Measurements from ENCODE around the gene XPC.

Gene XPC

DNA sequence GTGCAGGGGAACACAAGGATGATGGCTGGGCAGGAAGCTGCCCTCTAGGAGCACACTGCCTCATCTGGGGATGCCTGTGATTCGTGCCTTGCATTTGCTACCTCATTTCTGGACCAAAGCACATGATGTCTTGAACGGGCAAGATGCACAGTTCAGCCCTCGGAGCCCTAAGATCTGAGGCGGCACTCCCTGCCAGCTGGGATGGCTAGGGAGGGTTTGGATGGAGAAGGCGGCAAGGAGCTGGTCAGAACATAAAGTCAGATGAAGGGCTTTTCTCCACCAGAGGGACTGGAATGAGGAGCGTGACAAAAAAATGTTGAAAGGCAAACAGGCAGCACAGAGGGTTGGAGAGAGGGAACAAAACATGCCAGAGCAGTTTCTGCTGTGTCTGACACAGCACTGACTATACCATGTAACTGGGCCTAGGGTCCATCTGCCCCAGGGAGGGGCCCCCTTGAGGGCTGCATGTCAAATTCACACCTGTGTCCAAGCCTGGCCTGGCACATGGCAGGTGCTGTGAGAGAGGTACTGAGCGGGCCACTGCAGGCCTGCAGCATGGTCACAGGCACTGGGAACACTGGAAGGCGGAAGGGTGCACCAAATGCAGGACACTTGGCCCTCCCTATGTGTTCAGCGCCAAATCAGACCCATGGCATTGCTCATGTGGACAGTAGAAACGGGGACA is 31.9 kb downstream of the XPC start:
- DNase-seq: no peak

DNA sequence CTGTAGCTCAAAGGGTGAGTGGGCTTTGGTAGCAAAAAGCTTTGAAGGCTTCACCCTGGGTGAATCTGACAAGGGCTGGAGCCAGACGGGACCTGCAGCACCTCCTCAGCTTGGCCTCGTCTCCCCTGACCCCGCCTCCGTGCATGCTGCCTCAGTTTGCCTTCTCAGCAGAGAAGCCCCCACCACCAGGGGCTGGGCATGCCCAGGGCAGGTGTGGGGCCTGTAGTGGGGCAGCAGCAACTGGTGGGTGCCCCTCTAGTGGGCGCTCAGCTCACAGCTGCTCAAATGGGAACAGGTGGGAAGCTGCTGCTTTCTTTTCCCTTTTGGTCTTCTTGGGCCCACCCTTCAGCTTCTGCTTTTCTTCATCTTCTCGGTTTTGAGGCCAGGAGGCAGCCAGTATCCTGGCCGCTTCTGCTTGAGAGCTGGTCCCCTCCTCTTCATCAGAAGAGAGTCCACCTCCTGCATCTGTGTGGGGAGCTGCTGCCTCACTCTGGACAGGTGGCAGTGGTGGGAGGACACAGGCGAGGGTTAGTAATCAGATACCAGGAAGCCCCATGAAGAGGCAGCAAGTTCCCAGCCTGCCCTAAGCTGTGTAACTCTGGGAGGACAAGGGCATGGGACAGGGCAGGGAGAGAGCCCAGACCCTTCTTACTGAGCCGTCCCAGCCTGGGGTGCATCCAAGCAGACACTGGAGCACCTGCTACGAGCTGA is 32.6 kb downstream of the XPC start:
- no peak for DNase-seq

DNA sequence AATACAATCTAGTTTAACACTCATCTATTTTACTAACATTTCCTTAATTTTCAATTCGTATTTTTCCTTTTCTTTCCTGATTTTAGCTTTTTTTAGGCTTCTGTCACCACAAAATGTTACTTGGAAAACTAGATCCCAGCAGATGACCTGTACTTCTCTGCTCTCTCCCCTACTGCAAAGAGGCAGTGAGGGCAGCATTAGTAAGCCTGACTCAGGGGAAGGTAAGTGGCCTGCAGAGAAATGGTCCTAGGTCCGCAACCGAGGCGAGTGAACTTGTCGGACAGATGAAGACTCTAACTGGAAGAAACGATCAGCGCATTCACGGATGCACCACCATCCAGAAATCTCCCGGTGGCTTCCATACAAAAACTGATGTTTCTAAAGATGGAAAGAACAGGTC is 33.2 kb downstream of the XPC start:
- no peak for DNase-seq

DNA sequence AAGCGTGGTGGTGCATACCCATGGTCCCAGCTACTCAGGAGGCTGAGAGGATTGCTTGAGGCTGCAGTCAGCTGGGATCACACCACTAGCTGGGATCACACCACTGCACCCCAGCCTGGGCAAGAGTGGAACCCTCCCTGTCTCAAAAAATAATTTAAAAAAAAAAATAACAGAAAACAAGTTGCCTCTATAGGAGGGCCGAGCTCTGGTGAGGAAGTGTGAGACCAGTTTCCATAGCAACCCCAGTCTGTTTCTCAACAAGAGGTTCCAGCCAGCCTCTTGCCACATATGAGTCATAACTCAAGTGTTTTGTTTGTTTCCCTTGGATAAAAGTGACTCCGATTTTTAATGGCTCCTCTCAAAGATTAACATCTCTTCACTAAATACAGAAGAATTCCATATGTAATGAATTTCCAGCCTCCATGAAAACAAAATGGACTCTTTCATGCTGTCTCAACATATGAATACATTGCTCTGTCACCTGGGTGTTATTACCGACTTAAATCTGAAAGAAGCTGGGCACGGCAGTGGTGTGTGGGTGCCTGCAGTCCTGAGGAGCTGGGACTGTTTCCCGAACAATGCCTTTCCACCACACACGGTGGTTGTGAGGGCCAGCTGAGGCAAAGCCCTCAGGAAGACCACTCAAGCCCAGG is 33.9 kb downstream of the XPC start:
- DNase-seq: peak; percentile 96

DNA sequence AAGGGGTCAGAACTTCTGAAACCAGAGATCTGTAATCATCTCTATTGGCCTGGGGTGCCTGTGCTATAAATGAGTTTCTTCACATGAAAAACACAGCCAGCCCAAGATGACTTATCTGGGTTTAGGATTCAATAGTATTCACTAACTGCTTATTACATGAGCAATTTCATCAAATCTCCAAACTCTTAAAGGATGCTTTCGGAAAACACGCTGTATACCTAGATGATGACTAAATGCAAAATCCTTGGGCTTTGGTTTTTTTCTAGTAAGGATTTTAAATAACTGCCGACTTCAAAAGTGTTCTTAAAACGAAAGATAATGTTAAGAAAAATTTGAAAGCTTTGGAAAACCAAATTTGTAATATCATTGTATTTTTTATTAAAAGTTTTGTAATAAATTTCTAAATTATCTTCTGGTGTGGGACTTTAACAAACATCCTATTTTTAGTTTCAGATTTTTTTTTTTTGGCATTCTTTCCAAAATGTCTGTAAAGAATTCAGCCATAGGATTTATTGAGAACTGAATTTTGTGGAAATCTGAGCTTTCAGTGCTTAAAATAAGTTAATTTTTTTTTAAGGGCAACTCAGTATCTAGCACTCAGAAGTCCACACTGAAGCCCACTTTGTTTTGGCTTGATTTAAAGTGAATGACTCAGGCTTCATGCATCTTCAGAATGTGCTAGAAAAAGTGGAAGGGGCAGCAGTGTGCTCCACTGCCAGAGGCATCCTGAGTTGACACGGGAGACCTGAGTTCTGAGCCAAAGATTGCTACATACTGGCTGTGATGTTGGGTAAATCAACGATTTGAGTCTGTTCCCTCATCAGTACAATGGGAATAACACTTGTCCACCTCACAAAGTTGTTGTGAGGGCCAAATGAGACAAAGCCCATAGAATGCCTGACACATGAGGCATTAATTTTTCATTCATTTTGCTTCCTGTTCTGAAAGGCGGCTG is 34.9 kb downstream of the XPC start:
- no peak for DNase-seq

DNA sequence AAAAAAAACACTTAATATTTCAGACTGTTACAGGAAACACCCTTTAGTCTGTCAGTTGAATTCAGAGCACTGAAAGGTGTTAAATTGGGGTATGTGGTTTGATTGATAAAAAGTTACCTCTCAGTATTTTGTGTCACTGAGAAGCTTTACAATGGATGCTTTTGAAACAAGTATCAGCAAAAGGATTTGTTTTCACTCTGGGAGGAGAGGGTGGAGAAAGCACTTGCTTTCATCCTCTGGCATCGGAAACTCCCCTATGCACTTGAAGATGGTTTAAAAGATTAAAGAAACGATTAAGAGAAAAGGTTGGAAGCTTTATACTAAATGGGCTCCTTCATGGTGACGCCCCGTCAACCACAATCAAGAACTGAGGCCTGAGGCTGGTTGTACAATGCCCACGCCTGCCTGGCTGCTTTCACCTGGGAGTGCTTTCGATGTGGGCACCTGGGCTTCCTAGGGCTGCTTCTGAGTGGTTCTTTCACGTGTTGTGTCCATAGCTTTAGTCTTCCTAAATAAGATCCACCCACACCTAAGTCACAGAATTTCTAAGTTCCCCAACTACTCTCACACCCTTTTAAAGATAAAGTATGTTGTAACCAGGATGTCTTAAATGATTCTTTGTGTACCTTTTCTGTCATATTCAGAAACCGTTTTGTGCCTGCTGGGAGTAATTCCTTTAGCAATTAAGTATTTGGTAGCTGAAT is 35.7 kb downstream of the XPC start:
- DNase-seq: no peak

DNA sequence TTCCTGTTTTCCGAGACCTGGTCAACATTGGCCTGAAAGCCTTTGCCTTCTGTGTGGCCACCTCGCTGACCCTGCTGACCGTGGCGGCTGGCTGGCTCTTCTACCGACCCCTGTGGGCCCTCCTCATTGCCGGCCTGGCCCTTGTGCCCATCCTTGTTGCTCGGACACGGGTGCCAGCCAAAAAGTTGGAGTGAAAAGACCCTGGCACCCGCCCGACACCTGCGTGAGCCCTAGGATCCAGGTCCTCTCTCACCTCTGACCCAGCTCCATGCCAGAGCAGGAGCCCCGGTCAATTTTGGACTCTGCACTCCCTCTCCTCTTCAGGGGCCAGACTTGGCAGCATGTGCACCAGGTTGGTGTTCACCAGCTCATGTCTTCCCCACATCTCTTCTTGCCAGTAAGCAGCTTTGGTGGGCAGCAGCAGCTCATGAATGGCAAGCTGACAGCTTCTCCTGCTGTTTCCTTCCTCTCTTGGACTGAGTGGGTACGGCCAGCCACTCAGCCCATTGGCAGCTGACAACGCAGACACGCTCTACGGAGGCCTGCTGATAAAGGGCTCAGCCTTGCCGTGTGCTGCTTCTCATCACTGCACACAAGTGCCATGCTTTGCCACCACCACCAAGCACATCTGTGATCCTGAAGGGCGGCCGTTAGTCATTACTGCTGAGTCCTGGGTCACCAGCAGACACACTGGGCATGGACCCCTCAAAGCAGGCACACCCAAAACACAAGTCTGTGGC is 36.6 kb downstream of the XPC start:
- no peak for DNase-seq

DNA sequence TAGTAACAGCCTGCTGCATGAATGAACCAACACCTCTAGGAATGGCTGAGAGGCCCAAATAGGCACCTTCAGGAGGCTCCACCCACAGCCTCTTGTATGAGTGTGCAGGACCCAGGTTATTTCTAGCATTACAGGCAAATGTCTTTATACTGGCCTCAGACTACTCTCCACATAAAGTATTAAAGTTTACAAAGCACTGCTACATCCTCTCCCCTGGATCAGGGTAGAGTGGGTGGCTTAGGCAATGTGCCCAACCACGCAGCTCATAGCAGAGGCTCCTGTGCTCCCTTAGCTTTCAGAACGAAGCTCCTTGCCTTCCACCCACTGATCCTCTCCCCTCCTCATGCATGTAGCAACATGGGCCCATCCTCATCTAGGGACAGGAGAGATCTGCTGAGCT is 37.3 kb downstream of the XPC start:
- no peak for DNase-seq

DNA sequence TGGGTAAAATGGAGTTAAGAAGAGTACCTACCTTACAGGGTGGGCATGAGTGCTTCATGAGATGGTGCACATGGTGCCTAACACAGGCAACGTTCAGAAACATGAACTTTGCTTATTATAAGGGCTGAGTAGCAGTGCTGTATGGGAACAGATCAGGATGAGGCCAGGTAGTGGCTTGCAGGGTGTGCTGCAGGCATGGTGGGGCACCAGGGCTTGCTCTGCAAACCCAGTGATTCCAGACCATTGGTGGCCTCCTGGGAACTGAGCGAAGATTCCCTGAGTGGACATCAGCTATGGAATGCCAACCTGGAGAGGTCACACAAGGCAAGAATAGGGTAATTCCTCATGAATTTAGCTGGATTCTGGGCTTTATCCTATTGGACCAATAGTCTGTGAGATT is 37.7 kb downstream of the XPC start:
- no peak for DNase-seq

DNA sequence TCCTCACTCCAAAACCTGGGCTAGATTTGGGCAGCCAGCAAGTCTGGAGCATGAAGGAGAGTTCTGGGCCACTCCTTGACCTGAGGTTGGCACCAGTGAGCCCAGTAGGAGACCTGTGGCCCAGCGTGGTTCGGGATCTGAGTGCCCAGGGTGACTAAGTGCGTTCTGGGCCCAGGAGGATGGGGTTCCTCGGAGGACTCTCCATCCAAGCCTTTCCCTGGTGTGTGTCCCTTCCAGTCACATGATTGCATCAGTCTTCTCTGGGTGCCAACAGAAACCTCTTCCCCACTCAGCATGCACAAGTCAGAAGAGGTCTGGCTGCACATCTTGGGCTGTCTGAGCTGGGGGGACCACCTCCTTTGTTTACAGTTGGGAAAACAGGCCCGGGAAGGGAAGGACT is 38.6 kb downstream of the XPC start:
- no peak for DNase-seq

DNA sequence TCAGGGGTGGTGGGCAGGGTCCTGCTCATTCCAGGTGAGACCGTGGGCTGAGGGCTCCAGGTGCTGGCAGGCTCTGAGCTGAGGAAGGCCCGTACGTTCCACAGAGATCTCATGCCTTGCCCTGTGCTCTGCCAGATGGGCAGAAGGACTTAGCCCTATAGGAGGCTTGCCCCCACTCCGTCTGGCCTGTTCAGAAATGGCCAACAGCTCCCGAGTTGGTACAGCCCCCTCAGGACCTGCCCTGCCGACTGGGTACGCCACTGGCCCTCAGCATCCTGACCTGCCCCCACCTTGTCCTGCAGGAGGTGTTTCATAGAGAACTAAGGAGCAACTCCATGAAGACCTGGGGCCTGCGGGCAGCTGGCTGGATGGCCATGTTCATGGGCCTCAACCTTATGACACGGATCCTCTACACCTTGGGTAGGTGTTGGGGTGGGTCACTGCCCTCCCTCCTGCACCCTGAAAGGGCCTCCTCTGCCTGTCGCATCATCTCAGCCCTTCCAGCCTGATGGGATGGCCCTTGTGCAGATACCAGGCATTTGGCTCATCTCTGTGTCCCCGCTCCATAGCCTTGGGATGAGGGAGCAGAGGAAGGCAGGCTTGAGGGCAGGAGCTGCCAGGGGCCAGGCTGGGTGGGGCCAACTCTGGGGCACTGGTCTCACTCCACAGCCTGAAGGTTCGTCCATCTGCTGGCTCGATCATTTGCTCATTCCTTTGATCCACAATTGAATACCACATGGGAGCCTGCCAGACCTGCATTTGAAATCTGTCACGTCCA is 39.3 kb downstream of the XPC start:
- no peak for DNase-seq

DNA sequence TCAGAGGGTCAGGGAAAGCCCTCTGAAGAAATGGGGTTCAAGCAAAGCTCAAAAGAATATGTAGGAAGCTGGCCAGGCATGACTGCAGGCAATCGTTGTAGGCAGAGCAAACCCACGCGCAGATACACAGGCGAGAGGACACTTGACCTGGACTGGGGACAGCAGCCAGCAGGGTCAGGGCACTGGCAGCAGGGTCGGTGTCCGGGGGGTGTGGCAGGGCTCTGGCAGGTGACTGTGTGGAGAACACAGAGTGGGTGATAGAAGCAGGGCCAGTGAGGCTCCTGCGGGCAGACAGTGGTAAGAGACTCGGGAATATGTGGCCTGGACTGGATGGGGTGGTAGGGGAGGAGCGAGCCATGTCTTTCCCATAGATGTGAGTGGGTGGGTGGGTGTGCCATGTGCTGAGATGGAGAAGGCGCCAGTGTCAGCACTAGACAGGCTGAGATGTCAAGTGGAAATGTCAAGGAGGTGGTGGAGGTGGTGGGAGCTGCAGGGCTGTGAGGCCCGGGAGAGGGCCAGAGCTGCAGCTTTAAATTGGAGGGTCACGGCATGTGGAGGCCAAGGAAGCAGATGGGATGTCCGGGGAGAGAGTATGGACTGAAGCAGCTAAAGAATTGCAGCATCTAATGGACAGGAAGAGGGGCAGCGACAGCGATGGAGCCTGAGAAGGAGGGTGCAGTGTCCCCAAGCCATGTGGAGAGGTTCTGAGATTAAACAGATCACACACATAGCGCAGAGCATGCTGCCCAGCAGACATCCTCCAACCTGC is 40.1 kb downstream of the XPC start:
- no peak for DNase-seq

DNA sequence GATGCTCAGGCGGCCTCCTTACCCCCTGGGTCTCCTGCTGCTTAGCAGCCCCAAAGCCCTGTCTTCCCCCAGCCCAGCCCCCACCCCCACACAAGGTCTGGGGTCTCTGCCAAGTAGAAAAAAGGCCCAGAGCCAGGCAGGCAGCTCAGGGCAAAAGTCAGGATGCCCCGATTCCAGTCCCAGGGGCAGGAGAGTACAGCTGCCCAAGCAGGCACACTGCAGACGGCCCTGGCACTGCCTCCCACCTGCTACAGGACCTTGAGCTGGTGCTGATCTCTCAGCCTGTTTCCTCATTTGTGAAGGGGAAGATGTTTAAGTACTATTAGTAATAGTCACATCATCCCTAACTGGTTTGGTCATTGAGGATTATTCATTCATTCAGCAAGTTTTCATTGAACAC is 41.0 kb downstream of the XPC start:
- no peak for DNase-seq

DNA sequence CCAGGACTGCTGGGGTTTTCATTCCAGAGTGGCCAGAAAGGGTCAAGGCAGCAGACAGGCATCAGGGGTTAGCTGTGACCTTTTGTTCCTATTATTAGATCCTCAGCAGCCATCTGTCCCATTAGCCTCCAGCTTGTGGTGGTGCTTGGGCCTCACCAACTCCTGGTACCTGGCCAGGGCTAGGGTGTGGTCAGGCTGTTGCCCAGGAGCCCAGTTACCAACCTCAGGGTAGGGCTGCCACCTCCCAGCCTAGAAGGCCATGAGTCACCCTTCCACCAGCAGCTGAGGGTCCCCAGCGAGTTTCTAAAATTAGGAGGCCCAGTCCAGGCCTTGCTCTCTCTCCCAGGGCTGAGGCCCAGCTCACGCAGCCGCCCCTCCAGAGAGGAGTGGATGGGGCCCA is 41.4 kb downstream of the XPC start:
- DNase-seq: no peak

DNA sequence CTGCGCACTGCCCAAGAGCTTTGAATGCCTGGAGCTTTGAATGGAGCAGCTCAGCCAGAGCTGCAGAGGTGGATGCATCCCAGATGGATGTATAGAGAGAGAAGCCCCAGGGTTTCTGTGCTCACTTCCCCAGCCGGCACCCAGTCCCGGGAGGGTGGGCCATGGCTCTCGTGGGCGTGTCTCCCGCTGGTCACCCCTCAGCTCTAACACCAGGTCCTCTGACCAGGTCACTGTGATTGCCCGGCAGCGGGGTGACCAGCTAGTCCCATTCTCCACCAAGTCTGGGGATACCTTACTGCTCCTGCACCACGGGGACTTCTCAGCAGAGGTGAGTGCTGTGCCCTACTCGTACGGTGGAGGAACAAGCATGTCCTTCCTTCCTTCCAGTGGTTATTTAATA is 42.8 kb downstream of the XPC start:
- no peak for DNase-seq

DNA sequence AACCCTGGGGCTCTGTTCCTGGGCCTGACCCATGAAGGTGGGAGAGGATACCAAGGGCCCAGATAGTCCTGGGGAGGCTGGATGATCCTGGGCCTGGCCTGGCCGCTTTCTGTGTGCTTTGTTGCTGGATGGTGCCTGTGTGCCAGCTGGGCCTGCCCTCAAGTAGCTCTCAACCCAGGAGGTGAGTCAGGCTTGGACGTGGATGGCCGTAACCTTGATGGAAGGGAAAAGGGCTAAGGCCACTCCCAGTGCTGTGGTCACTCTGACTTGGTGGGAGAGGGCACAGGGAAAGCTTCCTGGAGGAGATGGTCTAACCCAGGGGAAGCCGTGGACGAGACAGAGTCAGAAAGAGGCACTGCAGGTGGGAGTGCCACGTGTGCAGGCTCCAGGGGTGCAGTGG is 44.1 kb downstream of the XPC start:
- no peak for DNase-seq

DNA sequence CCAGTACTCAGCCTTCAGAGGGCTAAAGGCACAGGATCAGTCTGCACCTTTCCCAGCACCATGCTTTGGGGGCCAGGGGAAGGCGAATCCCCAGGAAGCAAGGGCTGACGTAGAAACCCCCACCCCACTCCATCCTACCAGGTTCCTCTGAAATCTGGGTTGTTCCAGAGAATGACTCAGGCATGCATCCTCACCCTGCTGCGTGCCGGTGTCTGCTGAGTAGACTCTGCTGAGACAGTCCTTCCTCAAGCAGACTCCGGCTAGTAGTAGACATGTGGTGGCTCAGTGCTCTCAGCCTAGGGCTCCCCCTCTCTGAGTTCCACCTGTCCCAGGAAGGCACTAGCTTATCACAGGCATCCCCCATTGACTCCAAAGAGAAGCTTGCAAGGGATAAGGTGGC is 44.5 kb downstream of the XPC start:
- DNase-seq: no peak

DNA sequence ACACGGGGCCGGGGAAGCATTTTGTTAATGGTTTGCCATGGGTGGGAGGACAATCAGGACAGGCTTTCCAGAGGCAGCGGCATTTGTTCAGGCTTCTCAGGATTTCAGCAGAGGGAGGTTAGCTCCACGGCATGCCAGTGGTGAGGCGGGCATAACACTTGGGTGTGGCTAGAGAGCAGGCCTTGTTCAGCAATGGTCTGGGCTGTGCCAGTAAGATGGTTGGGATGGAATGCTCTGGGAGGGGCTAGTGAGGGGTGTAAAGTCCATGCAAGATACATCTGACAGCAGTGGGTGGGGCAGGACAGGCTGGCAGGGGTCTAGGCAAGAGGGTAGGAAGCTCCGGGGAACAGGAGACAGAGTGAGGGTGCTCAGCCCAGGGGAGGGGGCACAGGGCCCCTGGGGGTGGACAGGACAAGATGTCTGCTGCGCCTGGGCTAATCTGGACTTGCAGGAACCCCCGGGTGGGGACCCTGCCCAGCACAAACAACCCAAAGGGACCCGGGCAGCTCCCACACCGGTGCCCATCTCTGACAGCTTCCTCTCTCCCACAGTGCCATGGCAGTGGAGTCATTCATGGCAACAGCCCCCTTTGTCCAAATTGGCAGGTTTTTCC is 45.1 kb downstream of the XPC start:
- DNase-seq: no peak

DNA sequence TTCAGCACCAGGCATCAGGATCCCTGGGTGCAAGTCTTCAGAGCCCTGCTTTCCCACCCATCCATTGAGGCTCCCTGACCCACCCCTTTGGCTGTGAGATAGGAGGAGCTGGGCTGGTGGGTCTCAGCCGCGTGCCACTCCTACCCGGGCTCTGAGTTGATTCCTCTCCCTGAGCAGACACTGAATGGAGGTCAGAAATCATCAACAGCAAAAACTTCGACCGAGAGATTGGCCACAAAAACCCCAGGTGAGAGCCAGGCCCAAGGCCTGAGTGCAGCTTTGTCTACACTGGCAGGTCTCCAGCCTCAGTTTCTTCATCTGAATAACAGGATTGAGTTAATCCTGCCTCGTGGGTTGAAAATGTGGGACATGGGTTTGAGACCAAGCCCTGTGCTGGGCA is 45.7 kb downstream of the XPC start:
- DNase-seq: no peak

DNA sequence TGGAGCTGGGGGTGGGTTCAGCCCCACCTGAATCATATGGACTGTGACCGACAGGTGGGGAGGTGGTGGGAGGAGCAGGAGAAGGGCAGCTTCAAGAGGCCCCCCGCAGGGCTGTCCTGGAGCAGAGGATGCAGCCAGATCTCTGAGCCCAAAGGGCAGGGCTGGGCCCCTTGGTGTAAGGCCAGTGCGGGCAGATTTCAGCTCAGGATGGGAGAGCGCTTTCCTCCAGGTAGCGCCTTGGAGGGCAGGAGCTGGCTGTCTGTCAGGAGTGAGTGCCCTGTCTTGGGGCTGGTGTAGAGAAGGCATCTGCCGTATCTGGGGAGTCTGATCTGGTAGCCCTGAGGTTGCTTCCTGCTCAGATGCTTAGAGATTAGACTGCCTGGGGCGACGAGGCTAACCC is 46.3 kb downstream of the XPC start:
- no peak for DNase-seq
